Measurements from ENCODE around the gene NDE1.

NDE1 gene

GRCh38 chr16:15771694-15772093 is 121.6 kb downstream of the NDE1 start:
- TF ChIP-seq SIN3A (IDR thresholded peaks at IDR 0.05; ENCODE audit: borderline replicate concordance, insufficient read depth, low read length) (no peak), REST (IDR thresholded peaks at IDR 0.05; ENCODE audit: insufficient read depth in 1 of 2, low read depth in 2 of 2, low read length in 2 of 2) (no peak), FOXP2 (optimal IDR thresholded peaks at IDR 0.05; ENCODE audit: borderline replicate concordance, extremely low read depth, extremely low read length, insufficient read depth) (no peak), TAF1 (IDR thresholded peaks at IDR 0.05; ENCODE audit: borderline replicate concordance, insufficient read depth, low read length) (no peak), POLR2AphosphoS5 (IDR thresholded peaks at IDR 0.05; ENCODE audit: low read depth, low read length) (no peak)

- no peak for TF ChIP-seq FOXP2 (optimal IDR thresholded peaks at IDR 0.05; ENCODE audit: borderline replicate concordance, extremely low read depth, extremely low read length, insufficient read depth)
- no peak for TF ChIP-seq REST (IDR thresholded peaks at IDR 0.05; ENCODE audit: insufficient read depth in 1 of 2, low read depth in 2 of 2, low read length in 2 of 2)
- no peak for TF ChIP-seq SIN3A (IDR thresholded peaks at IDR 0.05; ENCODE audit: borderline replicate concordance, insufficient read depth, low read length)
- TF ChIP-seq TAF1 (IDR thresholded peaks at IDR 0.05; ENCODE audit: borderline replicate concordance, insufficient read depth, low read length) = no peak
Measured at GRCh38 chr16:15772579-15773293, 122.7 kb downstream of the NDE1 start.

GRCh38 chr16:15773968-15774367 is 123.9 kb downstream of the NDE1 start:
- no peak for TF ChIP-seq FOXP2 (optimal IDR thresholded peaks at IDR 0.05; ENCODE audit: borderline replicate concordance, extremely low read depth, extremely low read length, insufficient read depth)
- TF ChIP-seq POLR2AphosphoS5 (IDR thresholded peaks at IDR 0.05; ENCODE audit: low read depth, low read length) = no peak
- no peak for TF ChIP-seq SIN3A (IDR thresholded peaks at IDR 0.05; ENCODE audit: borderline replicate concordance, insufficient read depth, low read length)

GRCh38 chr16:15775209-15775608 is 125.2 kb downstream of the NDE1 start:
- TF ChIP-seq FOXP2 (optimal IDR thresholded peaks at IDR 0.05; ENCODE audit: borderline replicate concordance, extremely low read depth, extremely low read length, insufficient read depth) = no peak
- no peak for TF ChIP-seq POLR2AphosphoS5 (IDR thresholded peaks at IDR 0.05; ENCODE audit: low read depth, low read length)
- TF ChIP-seq SIN3A (IDR thresholded peaks at IDR 0.05; ENCODE audit: borderline replicate concordance, insufficient read depth, low read length) = no peak
- no peak for TF ChIP-seq TAF1 (IDR thresholded peaks at IDR 0.05; ENCODE audit: borderline replicate concordance, insufficient read depth, low read length)
- TF ChIP-seq REST (IDR thresholded peaks at IDR 0.05; ENCODE audit: insufficient read depth in 1 of 2, low read depth in 2 of 2, low read length in 2 of 2) = no peak

- TF ChIP-seq FOXP2 (optimal IDR thresholded peaks at IDR 0.05; ENCODE audit: borderline replicate concordance, extremely low read depth, extremely low read length, insufficient read depth) (no peak), POLR2AphosphoS5 (IDR thresholded peaks at IDR 0.05; ENCODE audit: low read depth, low read length) (no peak), TAF1 (IDR thresholded peaks at IDR 0.05; ENCODE audit: borderline replicate concordance, insufficient read depth, low read length) (no peak), REST (IDR thresholded peaks at IDR 0.05; ENCODE audit: insufficient read depth in 1 of 2, low read depth in 2 of 2, low read length in 2 of 2) (no peak), SIN3A (IDR thresholded peaks at IDR 0.05; ENCODE audit: borderline replicate concordance, insufficient read depth, low read length) (no peak)
Measured at GRCh38 chr16:15775663-15776304, 125.7 kb downstream of the NDE1 start.

Data from PFSK-1 (cell line).